SH-SY5Y (cell line): Measurements from ENCODE around the gene THSD4.

ENCODE experiments used
- GATA2 ChIP-seq: IDR thresholded peaks from 2 replicates; pipeline ENCODE4 v1.6.1; 2011; ENCODE audit warnings: mild to moderate bottlenecking, low read depth, low read length
- GATA3 ChIP-seq: IDR thresholded peaks from 2 replicates; pipeline ENCODE4 v1.6.1; 2011; ENCODE audit warnings: low read depth, mild to moderate bottlenecking, low read length, moderate library complexity

DNA sequence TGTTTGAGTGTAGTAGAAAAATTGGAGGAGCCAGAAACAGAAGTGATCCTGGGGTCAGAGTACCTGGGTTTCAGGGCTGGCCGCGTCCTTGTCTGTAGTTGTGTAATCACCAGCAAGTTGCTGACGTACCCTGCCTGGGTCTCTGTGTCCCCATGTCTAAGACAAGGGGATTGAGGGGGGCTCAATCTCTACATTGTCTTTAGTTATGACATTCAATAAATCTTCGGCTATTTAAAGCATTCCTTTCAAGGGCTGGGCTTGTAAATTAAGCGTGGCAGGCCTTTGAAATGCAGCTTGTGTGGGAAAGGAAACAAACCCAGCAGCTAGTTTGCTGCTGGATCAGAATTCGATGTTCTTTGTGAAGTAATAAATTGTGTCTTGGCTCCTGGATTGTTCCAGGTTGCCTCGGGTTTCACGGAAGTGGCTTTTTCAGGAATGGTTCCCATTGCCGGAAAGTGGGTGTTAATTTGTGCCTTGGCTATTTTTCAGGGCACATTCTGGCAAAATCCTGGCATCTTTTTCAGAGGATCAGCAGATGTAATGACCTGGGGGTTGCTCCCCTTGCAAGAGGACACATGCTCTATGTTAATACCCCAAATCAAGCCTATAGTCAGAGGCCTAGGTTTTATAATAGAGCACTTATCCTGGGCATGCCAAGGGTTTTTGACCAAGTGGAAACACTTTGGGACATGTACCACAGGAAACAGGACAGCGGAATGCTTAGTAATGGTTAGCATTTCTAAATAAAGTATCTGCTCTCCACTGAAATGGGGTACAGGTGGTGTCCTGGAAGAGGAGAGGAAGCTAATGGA lies 400.3 kb downstream of the THSD4 start:
- TF ChIP-seq GATA2 (no peak), GATA3 (no peak)
